Islet of Langerhans (tissue), 1 donor: Measurements from ENCODE around the gene MRAP2.

Source experiments
- FAIRE-seq: peaks from one replicate; lab custom pipeline; 2011; peaks lifted over from hg19 to GRCh38; lab: Jason Lieb, UNC

MRAP2 gene

DNA sequence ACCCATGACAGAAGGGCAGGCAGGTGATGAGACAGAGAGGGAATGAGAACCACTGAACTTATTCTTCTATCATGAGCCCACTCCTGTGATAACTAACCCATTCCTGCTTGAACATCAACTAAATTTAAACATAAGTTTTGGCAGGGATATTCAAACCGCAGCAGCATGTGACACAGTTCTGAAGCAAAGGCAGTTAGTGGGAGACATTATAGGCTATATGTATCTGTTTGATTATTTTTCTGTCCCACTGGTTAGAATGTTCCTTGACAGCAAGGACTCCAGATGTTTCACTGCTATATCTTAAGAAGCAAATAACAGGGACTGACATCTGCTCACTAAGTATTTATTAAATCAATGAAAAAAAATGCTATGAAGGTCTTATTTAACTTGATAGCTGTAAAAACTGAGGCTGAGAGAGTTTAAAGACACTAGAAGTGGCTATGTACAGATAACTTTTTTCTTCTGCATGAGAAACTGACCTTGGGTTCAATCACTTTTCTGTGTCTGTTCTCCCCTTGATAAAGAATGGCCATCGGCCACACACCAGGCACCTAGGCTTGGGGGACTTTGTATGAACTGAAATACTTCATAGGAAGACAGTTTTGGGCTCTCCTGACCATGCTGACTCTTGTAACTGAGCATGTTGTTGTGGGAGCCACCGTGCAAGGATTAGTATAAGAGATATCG lies 102.9 kb downstream of the MRAP2 start:
- no peak for FAIRE-seq

DNA sequence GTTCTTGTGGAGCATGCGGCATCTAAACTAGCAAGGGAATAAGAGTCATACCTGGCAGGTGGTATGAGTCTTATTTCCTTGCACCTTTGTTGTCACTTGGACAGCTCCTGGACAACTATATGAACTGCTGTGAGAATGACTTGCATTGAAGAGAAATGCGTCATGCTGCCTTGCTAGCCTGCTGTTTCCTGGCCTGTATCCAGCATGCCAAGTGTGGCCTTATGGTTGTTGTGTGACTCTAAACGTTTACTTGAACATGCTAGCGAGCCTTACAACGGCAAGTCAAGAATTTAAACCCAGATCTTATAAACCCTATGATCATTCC lies 103.4 kb downstream of the MRAP2 start:
- FAIRE-seq = no peak

DNA sequence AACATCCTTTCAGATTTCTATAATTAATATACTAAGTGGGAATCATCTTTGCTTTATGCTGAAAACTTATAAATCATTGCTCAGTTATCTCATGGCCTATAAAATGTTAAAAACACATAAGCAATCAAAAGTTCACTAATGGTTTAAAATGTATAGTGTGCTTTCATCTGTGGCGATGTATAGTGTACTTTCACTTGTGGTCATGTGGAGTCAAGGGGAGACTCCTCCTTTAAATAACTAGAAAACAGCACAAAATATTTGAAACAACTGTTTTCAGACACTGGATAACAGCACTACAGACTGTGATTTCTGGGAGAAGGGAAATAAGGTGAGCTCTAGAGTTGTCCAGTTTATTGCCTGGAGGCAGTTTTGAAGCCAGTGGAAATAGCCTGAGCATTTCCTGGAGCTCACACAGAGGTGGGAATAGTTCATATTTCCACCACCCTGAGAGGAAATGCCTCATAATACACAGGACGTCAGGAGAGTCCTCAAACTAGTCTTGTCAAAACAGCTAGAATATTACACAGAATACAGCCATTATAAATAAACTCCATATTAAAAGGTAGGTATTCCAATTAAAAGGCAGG lies 104.5 kb downstream of the MRAP2 start:
- no peak for FAIRE-seq

DNA sequence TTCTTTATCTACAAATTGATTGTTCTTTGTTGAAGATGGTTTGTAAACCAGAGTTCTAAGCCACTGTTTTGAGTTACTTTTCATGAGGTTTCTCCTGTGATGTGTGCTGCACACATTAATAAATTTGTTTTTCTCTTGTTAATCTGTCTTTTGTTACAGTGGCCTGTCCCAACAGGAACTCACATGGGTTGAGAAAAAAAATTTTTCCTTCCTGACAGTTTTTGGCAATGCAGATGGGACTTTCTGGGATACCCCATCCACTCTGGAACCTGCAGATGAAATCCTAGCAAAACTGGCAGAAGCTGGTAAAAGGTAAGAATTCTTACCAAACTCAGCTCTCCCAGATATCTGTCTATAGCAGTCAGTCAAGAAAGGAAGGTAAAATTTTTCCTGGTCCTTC lies 105.7 kb downstream of the MRAP2 start:
- FAIRE-seq = no peak
